ENCODE results near the gene FNDC8.
"Not testable (repeated sequence)": the region's sequence is repeated elsewhere in the genome, so short reads cannot be mapped to it uniquely, and the experiment has no call there.

The FNDC8 gene

GRCh38 chr17:35121315-35121714 lies at the start of gene FNDC8:
FNDC8 (plus strand) TSS chr17:35121615; CDS start chr17:35121694, 79 bp downstream.
- no peak for DNase-seq

- no peak for DNase-seq
These were observed 48.1 kb upstream of the FNDC8 start for GRCh38 chr17:35073183-35073790.

GRCh38 chr17:35073991-35074627 lies 47.3 kb upstream of the FNDC8 start:
- no peak for DNase-seq

- DNase-seq: no peak
These were observed 46.4 kb upstream of the FNDC8 start for GRCh38 chr17:35074711-35075707.

DNA sequence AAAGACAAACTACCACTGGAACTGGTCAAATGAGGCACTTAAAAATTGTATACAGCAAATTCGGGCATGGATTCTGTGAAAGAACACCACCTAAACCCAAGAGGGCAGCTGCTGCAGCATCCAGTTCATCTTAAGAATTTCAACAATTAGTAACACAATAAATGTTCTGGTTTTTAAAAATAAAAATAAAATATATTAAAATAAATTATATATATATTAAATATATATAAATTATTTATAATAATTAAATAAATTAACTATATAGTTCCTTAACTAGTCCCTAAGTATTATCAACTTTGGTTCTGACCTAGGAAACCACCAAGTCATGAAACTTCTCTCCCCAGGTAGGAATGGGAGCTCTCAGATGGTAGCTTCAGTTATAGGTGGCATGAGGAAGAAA lies 44.5 kb upstream of the FNDC8 start:
- DNase-seq: no peak

DNA sequence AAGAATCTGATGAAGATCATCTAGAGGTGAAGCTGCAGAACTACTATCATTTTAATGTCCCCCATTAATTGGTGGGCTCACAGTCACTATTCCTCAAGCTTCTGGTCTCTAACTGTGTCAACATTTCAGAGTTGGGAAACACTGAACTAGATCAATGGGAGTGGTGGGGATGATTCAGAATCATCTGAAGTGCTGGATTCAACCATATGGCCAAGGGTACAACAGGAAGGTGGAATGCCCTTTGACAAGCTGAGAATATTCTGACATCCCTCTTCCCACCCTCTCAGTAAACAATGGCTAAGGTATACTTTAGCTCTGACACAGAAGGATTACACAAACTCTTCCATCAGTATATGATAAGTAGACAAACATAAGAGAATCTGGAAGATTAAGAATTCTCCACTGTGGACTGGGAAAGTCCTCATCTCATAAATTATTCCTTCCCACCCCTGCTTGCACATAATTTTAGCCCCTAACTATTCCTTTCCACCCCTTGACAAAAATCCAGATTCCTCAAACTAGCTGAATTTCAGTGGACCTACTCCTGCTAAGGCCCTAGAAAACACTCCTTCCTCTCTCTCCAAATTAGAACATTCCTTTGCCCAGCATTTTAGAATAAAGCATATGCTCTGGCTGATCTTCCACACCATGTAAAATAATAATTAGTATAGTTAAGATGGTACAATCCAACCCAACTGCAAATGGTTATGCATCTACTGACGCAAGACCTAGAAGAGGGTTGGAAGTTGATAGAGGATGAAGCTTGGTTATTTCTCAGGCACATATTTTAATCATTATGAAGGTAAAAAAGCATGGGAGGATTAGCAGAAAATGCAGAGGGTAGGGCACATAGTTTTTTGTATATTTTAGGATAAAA lies 41.6 kb upstream of the FNDC8 start:
- DNase-seq: no peak

- no peak for DNase-seq
These were observed 40.9 kb upstream of the FNDC8 start for GRCh38 chr17:35080536-35080935.

DNA sequence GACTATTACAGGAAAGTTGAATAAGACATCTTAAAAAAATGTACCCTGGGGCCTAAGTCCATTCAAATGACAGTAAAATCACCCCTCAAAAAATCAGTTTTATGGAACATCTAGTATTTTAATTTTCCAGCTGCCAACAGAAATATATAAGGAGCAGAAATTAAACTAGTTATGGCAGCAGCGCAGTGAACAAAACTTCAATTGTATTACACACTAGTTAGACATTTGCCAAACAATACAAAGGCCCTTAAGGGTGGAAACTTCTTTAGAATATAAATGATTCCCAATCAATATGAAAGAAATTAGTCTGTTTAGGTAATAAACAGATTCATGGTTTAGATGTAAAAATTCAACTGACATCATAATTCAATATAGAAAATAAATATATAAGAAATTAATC lies 39.8 kb upstream of the FNDC8 start:
- DNase-seq: no peak

DNA sequence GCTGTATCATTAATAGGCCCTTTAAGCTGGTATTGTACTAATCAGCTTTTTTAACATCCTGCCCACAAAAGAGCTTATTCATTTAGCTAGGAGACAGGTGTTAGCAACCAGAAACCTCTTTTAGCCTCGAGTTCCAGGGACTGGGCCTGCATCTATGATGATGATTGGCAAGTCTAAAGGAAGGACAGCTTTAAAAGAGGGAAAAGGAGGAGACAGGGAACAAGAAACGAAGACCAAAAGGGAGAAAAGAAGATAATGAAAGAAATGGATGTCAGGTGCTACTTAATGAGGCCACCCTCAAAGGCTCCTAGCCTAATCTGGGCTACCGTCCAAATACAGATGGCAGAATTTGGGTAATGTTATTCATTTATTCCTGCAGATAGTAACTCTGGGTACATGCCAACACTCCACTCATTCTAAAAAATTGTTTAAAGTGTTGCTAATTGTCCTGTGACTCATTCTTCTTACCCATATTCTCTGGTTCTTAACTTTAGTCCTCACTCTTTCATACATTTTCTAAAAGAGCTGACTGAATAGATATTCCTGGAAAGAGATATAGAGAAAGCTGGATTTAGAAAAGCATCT lies 39.2 kb upstream of the FNDC8 start:
- peak; percentile 88 for DNase-seq

- DNase-seq: peak; percentile 31
These were observed 38.3 kb upstream of the FNDC8 start for GRCh38 chr17:35083071-35083470.

DNA sequence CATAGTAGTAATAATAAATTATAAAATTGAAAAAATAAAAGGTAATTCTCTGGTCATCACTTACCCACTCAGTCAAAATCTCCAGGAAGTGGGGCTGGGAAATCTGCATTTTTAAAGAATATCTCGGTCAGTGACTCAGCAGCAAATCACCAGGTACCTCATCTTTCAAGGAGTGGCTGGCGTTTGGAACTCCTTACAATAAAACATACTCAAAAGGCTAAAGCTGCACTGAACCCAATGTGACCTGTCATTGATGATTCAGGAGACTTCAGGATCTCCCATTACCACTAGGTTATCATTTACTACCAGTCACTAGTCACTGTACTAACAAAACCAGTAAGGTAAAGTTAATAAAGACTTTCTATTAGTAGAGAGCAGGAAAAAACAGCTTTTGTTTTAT lies 36.4 kb upstream of the FNDC8 start:
- no peak for DNase-seq

DNA sequence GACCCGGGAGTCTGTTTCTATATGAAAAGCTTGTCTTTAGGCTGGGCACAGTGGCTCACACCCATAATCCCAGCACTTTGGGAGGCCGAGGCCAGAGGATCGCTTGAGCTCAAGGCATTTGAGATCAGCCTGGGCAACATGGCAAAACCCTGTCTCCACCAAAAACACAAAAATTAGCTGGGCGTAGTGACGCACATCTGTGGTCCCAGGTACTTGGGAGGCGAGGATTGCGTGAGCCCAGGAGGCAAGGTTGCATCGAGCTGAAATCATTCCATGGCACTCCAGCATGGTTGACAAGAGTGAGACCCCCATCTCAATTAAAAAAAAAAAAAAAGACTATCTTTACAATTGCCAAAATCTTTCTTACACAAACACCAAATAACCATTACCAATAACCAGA lies 35.3 kb upstream of the FNDC8 start:
- DNase-seq: no peak

GRCh38 chr17:35086931-35087573 lies 34.4 kb upstream of the FNDC8 start:
- DNase-seq: no peak

- peak; percentile 73 for DNase-seq
These were observed 33.6 kb upstream of the FNDC8 start for GRCh38 chr17:35087731-35088355.

- DNase-seq: no peak
These were observed 33.0 kb upstream of the FNDC8 start for GRCh38 chr17:35088356-35088880.

DNA sequence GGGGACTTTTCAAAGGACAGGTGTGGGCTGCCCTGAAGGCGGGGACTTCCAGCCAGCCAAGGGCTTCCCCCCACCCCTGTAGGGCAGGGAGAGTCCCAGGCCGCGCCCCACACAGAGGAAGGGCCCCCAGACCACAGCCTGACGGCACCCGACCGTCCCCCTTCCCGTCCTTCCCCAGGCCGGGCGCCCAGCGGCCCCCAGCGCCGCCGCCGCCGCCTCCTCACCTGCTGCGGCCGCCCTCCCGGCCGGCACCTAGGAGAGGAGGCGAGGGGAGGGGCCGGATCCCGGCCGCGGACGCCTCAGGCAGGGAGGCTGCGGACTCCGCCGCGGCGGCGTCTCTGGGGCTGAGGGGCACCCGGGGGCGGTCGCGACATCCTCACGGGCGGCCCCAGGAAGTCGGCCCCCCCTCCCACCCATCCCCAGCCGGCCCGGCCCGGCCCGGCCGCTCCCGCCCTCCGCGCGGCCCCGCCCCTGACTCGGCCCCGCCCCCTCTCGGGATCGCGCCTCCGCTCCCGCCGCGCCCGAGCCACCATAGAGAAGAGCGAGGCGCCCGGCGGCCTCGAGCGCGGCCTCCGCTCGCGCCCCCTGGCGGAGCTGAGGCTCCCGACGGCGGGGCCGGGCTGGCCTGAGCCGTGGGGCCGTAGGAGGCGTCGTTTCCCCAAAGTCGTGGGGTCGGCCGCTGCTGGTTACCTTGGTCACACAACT lies 32.4 kb upstream of the FNDC8 start:
- peak; percentile 83 for DNase-seq

DNA sequence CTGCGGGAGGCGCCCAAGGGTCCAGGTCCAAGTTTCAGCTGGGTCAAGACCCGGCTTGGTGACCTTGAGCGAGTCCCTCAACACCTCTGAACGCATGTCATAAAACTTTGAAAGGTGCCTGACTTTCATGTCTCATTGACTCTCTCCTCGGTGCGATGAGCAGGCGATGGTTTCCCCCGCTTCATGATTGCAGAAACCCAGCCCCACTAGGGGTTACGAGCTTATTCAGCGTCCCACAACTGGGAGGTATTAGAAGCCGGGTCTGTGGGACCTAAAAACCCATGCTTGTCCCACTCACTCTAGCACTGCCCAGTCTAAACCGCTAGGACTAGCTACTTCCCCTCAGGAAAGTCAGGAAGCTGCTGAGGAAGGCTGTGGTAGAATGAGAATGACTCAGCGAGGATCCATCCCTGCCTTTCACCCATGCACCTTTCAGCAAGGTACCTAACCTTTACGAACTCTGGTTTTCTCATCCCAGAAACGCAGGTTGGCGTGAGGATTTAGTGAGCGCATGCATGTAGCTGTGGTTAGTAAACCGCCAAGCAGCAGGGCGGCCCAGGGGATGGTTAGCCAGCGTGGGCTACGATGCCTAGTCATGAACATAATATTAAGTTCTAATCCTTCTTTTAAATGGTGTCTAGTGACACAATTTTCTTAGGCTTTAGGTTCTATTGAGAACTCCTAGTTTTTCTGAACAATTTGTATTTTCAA lies 31.7 kb upstream of the FNDC8 start:
- peak; percentile 70 for DNase-seq

DNA sequence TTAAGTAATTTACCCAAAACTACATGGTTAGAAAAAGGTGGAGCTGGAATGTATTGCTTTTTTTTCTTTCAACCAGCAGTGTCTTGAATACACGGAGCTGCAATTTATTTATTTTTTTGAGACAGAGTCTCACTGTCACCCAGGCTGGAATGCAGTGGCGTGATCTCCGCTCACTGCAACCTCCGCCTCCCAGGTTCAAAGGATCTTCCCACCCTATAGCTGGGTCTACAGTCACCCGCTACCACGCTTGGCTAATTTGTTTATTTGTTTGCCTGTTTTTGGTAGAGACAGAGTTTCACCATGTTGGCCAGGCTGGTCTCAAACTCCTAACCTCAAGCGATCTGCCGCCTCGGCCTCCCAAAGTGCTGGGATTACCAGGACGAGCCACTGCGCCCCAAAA lies 30.7 kb upstream of the FNDC8 start:
- DNase-seq: not testable (repeated sequence)

DNA sequence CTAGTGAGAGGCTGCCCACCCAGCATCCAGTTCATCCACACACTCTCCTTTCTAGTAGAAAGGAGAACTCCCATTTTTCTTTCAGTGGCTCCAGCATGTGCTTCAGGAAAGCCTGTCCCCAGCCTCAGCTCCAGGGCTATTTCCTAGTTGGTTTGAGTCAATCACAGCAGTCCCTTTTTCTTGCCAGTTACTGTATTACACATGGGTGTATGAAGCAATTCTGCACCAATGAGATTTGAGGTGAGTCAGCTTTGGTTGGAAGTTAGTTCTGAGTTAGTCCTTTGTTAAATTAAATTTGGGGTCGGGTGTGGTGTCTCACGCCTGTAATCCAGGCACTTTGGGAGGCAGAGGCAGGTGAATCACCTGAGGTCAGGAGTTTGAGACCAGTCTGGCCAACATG lies 26.5 kb upstream of the FNDC8 start:
- DNase-seq: no peak

GRCh38 chr17:35095741-35096140 lies 25.7 kb upstream of the FNDC8 start:
- DNase-seq: no peak
